GM12874 (cell line): ENCODE data around the gene ISG20.

ENCODE experiments used
- TF ChIP-seq, protein P1 (sequence below): IDR thresholded peaks from 2 replicates; pipeline ENCODE4 v1.5.1; 2011; ENCODE audit warnings: low read depth, mild to moderate bottlenecking, control low read depth, low read length, moderate library complexity; ENCODE audit not compliant: insufficient read depth

Gene ISG20

DNA sequence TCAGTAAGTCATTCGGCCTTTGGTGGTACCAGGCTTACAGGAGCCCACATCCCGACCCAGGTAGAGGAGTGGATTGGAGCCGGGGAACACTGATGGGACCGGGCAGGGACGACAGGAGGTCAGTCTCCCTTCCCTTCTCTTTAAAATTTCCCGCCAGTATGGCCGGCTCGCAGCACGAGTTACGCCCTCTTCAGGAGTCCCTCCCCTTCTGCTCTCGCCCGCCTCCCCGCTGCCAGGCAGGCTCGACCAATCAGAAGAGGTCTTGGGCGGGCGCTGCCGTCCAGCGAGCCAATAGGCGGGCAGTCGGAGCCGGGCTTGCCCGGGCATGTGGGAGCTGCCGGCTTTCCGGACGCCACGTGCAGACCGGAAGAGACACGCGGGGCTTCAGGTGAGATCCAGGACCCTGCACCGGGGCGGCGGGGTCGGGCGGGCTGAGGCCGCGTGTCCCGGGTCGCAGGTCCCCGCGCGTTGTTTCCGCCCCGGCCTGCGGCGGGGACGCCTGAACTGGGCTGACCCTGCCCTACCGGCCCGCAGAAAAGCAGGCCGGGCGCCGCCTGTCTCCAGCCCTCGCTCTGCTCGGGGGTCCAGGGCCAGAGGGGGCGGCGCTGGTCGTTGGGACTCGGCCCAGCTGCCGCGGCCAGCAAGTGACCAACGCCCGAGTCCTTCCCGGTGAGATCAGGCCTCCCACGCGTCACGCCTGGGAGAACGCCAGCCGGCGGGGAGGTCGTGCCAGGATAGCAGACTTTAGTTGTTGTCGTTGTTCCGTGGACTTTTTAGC lies 17.6 kb upstream of the ISG20 start, which contains the start of gene AEN:
Gene AEN, plus strand, starts transcription at position 346 of the 778 bp plus-strand sequence. CDS start 4,870 bp downstream, outside the sequence.
- TF ChIP-seq, protein P1, sequence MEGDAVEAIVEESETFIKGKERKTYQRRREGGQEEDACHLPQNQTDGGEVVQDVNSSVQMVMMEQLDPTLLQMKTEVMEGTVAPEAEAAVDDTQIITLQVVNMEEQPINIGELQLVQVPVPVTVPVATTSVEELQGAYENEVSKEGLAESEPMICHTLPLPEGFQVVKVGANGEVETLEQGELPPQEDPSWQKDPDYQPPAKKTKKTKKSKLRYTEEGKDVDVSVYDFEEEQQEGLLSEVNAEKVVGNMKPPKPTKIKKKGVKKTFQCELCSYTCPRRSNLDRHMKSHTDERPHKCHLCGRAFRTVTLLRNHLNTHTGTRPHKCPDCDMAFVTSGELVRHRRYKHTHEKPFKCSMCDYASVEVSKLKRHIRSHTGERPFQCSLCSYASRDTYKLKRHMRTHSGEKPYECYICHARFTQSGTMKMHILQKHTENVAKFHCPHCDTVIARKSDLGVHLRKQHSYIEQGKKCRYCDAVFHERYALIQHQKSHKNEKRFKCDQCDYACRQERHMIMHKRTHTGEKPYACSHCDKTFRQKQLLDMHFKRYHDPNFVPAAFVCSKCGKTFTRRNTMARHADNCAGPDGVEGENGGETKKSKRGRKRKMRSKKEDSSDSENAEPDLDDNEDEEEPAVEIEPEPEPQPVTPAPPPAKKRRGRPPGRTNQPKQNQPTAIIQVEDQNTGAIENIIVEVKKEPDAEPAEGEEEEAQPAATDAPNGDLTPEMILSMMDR = no peak

DNA sequence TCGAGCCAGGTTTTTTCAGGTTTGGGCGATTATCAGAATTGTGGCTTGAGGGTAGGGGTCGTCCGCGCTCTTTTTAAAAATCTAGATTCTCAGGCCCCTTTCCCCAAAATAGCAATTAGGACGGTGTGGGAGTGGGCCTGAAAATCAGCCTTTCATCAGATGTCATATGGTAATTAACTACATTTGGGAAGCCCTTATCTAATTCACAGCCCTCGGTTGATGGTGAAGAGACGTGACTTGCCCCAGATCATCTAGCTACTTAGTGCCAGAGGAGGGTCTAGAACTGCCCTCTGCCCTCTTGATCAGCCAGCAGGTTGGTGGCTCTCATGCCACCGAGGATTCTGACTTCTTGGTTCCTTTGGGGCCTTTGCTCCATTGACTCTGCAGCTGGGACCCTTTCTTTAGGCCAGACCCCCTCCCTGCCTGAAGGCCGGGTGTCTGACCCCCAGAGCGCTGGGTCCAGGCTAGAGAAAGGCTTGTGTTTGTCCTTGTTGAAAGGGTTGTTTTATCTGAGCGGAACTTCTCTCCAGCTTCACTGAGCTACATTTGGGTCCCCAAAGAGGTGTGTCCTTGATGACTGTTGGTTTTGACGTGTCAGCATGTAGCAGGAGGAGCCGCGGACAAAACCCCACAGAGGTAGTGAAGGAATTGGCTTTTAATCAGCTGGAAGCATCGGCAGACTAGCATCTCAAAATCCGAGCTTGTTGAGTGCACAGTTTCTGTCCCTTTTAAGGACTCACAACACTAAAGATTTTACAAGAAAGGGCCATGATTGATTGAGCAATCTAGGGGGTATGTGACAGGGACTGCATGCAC lies 16.8 kb upstream of the ISG20 start:
- TF ChIP-seq, protein P1 = no peak

DNA sequence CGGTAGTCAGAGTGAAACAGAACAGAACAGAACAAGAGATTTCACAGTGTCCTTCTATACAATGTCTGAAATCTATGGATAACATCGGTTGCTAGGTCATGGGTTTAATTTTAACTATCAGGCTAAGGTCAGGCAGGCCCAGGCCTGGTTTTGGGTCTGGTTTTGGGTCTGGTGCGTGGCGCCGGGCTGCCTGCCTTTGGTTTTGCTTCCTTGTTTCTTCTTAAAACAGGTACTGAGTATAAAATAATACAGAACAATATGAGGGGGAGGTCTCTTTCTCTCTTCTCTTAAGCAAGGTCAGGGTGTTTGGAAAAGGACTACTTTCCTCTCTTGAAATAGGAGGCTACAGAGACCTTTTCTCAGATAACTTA lies 16.2 kb upstream of the ISG20 start:
- TF ChIP-seq, protein P1 = no peak

DNA sequence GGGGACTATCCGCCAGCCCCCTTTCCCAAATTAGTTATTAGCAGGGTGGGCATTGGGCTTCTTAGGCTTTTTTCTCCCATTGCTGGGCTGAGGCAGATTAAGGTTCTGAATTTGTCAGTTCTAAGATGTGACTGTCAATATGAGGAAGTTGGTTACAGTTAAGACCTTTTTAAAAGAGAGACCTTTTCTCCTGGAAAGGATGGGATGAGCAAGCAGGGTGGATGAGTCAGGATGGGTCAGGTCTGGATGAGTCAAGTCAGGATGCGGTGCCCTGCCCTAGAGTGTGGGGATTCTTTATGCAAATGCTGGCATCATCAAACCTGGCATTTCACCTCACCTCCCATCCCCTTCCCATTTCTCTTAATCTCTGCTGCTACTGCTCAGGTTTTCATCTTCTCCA lies 15.8 kb upstream of the ISG20 start:
- TF ChIP-seq, protein P1 = no peak

DNA sequence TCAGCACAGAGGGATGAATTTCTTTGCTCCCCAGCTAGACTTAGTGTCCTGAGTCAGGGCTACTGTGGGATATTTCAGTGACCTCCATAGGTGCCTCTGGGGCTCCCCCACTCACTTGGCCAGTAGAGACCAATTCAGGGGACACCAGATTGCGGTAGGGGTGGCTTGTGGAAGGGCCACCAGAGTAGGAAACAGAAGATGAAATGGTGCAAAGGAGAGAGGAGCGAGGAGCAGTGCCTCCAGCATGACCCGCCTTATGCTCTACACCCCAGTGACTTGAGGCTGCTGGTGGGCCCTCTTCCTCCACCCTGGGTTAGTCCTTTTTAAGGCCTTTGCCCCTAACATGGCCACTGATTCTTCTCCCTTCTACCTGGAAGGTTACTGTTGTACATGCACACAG lies 15.2 kb upstream of the ISG20 start:
- TF ChIP-seq, protein P1 = no peak

DNA sequence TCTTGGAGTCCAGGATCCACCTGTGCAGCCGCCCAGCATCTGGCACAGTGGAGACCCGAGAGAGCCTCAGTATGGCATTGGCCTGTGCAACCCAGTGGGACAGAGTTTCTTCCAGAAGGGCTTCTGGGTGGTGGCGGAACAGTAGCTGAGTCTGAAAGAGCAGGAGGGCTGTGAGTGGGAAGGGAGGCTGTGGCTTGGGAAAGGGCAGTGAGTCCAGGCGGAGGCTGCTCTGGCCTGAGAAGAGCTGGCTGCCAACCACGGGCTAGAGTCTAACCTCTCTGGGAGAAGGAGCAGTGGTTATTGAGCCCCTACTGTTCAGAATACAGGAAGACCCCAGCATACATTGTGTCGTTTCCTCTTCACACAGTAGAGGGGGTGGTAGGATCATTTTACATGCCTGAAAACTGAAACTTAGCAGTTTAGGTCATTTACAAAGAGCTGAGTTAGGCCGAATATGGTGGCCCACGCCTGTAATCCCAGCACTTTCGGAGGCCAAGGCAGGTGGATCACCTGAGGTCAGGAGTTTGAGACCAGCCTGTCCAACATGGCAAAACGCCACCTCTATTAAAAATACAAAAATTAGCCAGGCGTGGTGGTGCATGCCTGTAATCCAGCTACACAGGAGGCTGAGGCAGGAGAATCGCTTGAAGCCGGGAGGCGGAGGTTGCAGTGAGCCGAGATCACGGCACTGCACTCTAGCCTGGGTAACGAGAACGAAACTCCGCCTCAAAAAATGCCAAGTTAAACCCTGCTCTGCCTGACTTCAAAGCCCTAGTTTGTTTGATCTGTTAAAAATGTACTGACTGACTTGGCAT lies 14.5 kb upstream of the ISG20 start:
- TF ChIP-seq, protein P1 = peak; percentile 52; the same call in 1 of the 2 replicates

DNA sequence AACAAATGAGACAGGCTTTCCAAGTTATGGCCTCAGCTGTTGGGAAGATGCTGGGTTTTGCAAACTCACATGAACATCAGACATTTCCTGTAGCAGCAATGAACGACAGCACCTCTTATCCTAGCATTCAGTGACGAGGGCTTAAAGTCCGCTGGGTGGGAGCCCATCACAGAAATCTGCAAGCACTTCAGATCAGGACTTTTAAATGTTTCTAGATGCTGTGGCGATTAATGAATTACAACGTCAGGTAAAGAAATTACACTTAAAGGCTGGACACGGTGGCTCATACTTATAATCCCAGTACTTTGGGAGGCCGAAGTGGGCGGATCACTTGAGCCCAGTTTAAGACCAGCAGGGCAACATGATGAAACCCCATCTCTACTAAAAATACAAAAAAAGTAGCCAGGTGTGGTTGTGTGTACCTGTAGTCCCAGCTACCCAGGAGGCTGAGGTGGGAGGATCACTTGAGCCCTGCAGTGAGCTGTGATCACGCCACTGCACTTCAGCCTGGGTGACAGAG lies 13.8 kb upstream of the ISG20 start:
- TF ChIP-seq, protein P1 = no peak
